Activated CD8-positive, alpha-beta memory T cell treated with anti-CD3 and anti-CD28 coated beads, Interleukin-2, amount 50 U/mL, for 1 hour (primary cell): ENCODE measurements around the gene PLCG2.

Experiments
- DNase-seq: peaks from one replicate; pipeline ENCODE4 v3.0.0-alpha.2; 2020; ENCODE audit errors: extremely low read depth

Gene PLCG2

GRCh38 chr16:81816351-81816750 is 37.3 kb downstream of the PLCG2 start:
- DNase-seq = no peak

GRCh38 chr16:81816793-81817210 is 37.7 kb downstream of the PLCG2 start:
- no peak for DNase-seq

- DNase-seq = no peak
Measured at GRCh38 chr16:81817296-81817695, 38.2 kb downstream of the PLCG2 start.

DNA sequence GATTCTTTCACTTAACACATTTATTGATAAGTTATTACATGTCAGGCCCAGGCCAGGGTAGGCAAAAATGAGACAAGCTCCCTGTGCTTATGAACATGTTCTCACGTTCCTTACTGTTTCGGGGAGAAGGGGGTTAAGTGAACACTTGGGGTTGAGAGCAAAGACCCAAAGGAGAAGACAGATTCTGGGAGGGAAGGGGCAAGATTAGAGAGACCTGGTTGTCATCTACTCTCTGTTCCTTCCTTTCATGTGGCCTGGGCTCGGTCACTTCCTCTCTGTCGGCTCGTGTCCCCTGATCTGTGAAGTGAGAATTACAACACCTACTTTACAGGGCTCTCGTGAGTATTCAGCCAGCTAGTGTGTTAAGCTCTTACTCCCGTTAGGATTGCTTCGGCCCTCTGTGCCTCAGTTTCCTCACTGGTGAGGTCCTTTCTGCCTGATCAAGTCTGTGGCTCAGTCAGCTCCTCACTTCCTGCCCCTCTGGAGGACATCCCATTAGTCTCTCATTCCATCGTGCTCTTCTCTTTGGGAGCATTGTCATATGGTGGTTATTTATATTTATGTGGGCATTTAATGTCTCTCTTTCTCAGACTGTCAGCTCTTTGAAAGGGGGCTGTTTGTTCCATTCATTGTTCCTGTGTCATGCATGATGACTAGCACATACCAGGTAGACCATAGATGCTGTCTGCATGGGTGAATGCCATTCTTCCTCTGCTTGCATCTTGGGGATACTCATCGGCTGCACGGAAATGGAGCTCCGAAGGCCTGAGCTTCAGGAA is 38.9 kb downstream of the PLCG2 start:
- DNase-seq = no peak

DNA sequence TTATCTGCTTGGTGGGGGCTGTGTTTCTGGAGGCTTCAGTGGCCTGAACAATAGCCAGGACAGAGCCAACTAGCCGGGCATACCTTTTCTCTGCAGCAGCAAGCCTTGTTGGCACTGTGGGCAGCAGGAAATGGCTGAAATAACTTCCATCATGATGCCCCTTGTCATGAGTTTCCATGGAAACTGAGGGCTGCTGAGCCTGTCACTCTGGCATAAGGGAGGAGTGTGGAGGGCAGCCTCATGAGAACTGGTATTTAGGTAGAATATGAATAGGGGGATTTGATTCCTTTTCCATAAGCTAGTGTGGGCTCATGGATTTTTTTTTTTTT is 39.4 kb downstream of the PLCG2 start:
- DNase-seq = no peak

GRCh38 chr16:81818905-81819304 is 39.8 kb downstream of the PLCG2 start:
- DNase-seq = no peak

- DNase-seq = no peak
Measured at GRCh38 chr16:81821436-81822128, 42.5 kb downstream of the PLCG2 start.

DNA sequence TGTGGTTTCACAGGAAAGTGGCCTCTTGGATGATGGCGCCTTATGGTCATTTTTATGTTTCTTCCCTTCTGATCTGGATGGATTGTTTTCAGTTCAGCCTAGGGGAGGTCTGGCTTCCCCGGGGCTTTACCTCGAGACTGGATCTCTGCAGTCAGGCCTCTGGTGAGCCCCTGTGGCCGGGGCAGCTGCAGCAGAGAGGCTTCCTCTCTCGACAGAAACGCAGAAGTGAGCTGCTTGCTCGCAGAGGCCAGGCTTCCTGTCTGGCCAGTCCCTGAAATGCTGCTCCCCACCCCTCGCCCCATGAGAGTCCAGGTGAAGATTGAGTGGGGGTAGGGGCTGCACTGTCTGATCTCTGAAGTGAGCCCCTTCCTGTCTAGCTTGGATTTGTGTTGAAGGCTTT is 44.0 kb downstream of the PLCG2 start:
- no peak for DNase-seq

DNA sequence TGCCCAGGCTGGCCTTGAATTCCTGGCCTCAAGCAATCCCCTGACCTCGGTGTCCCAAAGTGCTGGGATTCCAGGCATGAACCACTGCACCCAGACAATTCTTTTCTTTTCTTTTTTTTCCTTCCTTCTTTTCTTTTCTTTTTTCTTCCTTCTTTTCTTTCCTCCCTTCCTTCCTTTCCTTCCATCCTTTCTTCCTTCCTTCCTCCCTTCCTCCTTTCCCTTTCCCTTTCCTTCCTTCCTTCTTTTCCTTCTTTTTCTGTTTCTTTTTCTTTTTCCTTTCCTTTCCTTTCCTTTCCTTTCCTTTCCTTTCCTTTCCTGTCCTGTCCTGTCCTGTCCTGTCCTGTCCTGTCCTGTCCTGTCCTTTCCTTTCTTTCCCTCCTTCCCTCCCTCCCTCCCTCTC is 44.6 kb downstream of the PLCG2 start:
- no peak for DNase-seq

- DNase-seq = no peak
Measured at GRCh38 chr16:81826523-81826922, 47.4 kb downstream of the PLCG2 start.

GRCh38 chr16:81830845-81831540 is 51.9 kb downstream of the PLCG2 start:
- DNase-seq = no peak

DNA sequence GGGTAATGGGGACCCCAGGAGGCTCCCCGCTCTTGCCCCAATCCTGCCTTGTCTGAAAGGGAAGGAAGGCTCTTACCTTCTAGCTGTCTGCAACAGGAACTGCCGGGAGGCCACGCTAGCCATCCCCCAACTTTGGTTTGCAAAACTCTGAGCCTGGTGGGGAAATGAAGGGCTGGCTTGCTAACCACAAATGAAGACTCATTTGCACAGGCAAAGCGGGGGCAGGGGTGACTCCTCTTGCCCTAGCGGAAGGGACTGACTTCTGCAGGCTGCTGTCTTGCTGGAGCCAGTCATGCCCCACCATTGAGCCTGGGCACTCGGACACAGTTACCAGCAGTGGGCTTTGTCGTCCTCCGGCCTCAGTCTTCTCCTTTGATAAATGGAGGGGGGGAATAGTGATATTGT is 52.6 kb downstream of the PLCG2 start:
- DNase-seq = peak; percentile 20

GRCh38 chr16:81832801-81833547 is 53.9 kb downstream of the PLCG2 start:
- no peak for DNase-seq

- no peak for DNase-seq
Measured at GRCh38 chr16:81833751-81834150, 54.7 kb downstream of the PLCG2 start.

GRCh38 chr16:81834868-81835267 is 55.8 kb downstream of the PLCG2 start:
- DNase-seq = no peak

DNA sequence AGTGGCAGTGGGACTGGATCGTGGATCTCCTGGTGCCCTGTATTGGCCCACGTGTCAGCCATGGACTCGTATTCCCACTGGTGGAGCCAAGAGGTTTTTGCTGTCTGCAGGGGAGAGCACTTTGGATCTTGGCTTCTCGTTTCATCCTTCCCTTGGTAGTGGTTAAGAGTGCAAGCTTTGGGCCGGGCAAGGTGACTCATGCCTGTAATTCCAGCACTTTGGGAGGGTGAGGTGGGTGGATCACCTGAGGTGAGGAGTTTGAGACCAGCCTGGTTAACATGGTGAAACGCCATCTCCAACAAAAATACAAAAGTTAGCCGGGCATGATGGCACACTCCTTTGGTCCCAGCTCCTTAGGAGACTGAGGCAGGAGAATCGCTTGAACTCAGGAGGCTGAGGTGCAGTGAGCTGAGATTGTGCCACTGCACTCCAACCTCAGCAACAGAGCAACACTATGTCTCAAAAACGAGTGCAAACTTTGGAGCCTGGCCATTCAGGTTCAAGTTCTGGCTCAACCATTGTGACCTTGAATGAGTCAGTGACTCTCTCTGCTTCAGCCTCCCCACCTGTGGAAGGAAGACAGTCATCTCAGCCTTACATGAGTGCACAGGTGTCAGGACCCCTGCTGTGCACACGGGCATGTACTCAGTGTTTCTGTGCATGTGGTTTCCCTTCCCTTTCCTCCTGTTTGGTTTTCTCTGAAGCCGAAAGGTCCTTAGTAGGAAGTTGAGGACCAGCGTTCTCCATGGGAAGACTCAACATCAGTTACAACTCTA is 57.4 kb downstream of the PLCG2 start:
- no peak for DNase-seq

- DNase-seq = no peak
Measured at GRCh38 chr16:81837312-81837751, 58.2 kb downstream of the PLCG2 start.

GRCh38 chr16:81838794-81839193 is 59.7 kb downstream of the PLCG2 start:
- no peak for DNase-seq

- DNase-seq = no peak
Measured at GRCh38 chr16:81841722-81842121, 62.6 kb downstream of the PLCG2 start.

GRCh38 chr16:81842564-81843242 is 63.6 kb downstream of the PLCG2 start:
- no peak for DNase-seq

DNA sequence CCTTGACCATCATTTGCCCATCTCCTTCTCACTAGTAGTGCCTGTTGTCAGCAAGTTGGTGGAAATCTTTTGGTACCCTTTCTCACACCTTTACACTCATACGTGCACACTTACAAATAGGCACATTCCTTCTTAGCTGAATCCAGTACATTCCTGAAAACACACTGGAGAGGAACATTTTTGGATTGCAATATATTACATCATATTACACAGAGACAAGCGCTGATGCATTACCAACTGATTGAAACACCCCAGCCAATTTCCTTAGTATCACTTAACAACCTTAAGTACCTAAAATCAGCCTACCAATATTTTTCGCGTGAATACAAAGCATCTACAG is 64.1 kb downstream of the PLCG2 start:
- DNase-seq = no peak
